B cell (primary cell): ENCODE results near the gene ATP9B. TPM values are rescaled to one million over a fixed set of nuclear protein-coding genes. Genes with fewer than 3 reads are reported as not detected.

Experiments
- ATAC-seq: fragments of 200-7000 bp; cut with Tn5 transposase; one replicate; pipeline ENCODE4 v1.10.0; 2021; ENCODE audit warnings: low read depth, mild to moderate bottlenecking, moderate number of reproducible peaks, moderate library complexity
- CTCF ChIA-PET: fragments of 350-600 bp; sonication (Branson Sonifier 250); formaldehyde crosslinking; loops from one replicate; lab custom pipeline; 2021; ENCODE audit warnings: antibody characterized with exemption, inconsistent platforms; lab: Charles Lee
- POLR2A ChIA-PET: fragments of 350-600 bp; sonication (Branson Sonifier 250); formaldehyde crosslinking; loops from one replicate; lab custom pipeline; 2021; ENCODE audit warnings: antibody characterized with exemption; lab: Charles Lee
- DNase-seq: peaks from one replicate; pipeline ENCODE4 v3.0.0; 2013
- H2AFZ ChIP-seq: 2 replicates; pipeline ENCODE4 v1.6.1; 2012; ENCODE audit warnings: mild to moderate bottlenecking, low read depth, low read length; ENCODE audit not compliant: insufficient read depth, poor library complexity, severe bottlenecking
- H3K27ac ChIP-seq, 2 donors: 1 replicate in 1 of 2; 2 replicates in 1 of 2; pipeline ENCODE4 v1.5.1; 2012 to 2013; ENCODE audit warnings: low read length in 2 of 2, mild to moderate bottlenecking in 2 of 2, moderate library complexity in 1 of 2
- H3K27me3 ChIP-seq, 4 experiments: fragments of 200-600 bp in 1 of 4; sonication (generic) in 1 of 4; replicated peaks in 1 of 4; 1 replicate in 2 of 4; 2 replicates in 2 of 4; pipeline versions ENCODE4 v1.6.1 to v1.7.0; 2013 to 2016; ENCODE audit warnings: low read length in 3 of 4, mild to moderate bottlenecking in 2 of 4, mixed read lengths in 1 of 4, moderate library complexity in 1 of 4; ENCODE audit not compliant: insufficient read depth in 4 of 4, control insufficient read depth in 3 of 4; ENCODE audit errors: control extremely low read depth in 1 of 4
- H3K36me3 ChIP-seq, 2 experiments: replicated peaks in 1 of 2; 1 replicate in 1 of 2; 2 replicates in 1 of 2; pipeline versions ENCODE4 v1.6.1 to v1.7.1; 2013; ENCODE audit warnings: low read length in 1 of 2; ENCODE audit not compliant: insufficient read depth in 2 of 2, control insufficient read depth in 1 of 2; ENCODE audit errors: control extremely low read depth in 1 of 2, extremely low read depth in 1 of 2
- H3K4me1 ChIP-seq, 2 donors: fragments of 200-600 bp in 1 of 2; sonication (generic) in 1 of 2; 1 replicate in 1 of 2; 2 replicates in 1 of 2; pipeline versions ENCODE4 v1.5.1 to v1.6.1; 2013 to 2017; ENCODE audit warnings: low read length in 2 of 2; ENCODE audit not compliant: control insufficient read depth in 2 of 2, insufficient read depth in 2 of 2
- H3K4me2 ChIP-seq: replicated peaks from 2 replicates; pipeline ENCODE3; 2012; ENCODE audit warnings: mild to moderate bottlenecking, low read depth, low read length; ENCODE audit not compliant: poor library complexity, severe bottlenecking
- H3K4me3 ChIP-seq, 5 experiments: fragments of 200-600 bp in 1 of 5; sonication (generic) in 1 of 5; 1 replicate in 3 of 5; 2 replicates in 2 of 5; pipeline versions ENCODE4 v1.5.1 to v1.7.0; 2011 to 2016; ENCODE audit warnings: low read length in 4 of 5, mild to moderate bottlenecking in 4 of 5, low read depth in 2 of 5, control low read depth in 1 of 5, moderate library complexity in 1 of 5; ENCODE audit not compliant: insufficient read depth in 1 of 5; ENCODE audit errors: control extremely low read depth in 1 of 5, extremely low read depth in 1 of 5
- H3K79me2 ChIP-seq: fragments of 200-600 bp; sonication (generic); one replicate; pipeline ENCODE4 v1.6.0; 2016; ENCODE audit warnings: low read length; ENCODE audit not compliant: control insufficient read depth, insufficient read depth
- H3K9ac ChIP-seq: fragments of 200-600 bp; sonication (generic); 2 replicates; pipeline ENCODE4 v1.6.1; 2017; ENCODE audit warnings: mild to moderate bottlenecking, low read length, moderate library complexity
- H3K9me3 ChIP-seq, 3 donors: one replicate each; pipeline versions ENCODE4 v1.6.1 to v1.7.1; 2013; ENCODE audit warnings: low read length in 2 of 3; ENCODE audit not compliant: control insufficient read depth in 2 of 3, insufficient read depth in 1 of 3; ENCODE audit errors: control extremely low read depth in 1 of 3
- H4K20me1 ChIP-seq: 2 replicates; pipeline ENCODE4 v1.6.0; 2012; ENCODE audit warnings: mild to moderate bottlenecking, low read length; ENCODE audit not compliant: insufficient read depth, control insufficient read depth, poor library complexity, severe bottlenecking
- H3K27ac Mint-ChIP-seq: one replicate; pipeline ENCODE4 v1.8.0; 2021; ENCODE audit warnings: mixed read lengths
- H3K27me3 Mint-ChIP-seq: one replicate; pipeline ENCODE4 v1.8.0; 2021; ENCODE audit warnings: mixed read lengths
- H3K4me1 Mint-ChIP-seq: one replicate; pipeline ENCODE4 v1.8.0; 2021; ENCODE audit warnings: mixed read lengths
- H3K4me3 Mint-ChIP-seq: one replicate; pipeline ENCODE4 v1.8.0; 2021; ENCODE audit warnings: mixed read lengths
- H3K9me3 Mint-ChIP-seq: one replicate; pipeline ENCODE4 v1.8.0; 2022; ENCODE audit warnings: mixed read lengths; ENCODE audit not compliant: insufficient read depth
- CTCF ChIP-seq: fragments of 200-600 bp; IDR thresholded peaks from one replicate; pipeline ENCODE4 v1.8.0; 2022; ENCODE audit warnings: antibody characterized with exemption, mild to moderate bottlenecking
- EZH2 ChIP-seq: IDR thresholded peaks from 2 replicates; pipeline ENCODE4 v1.6.1; 2012; ENCODE audit warnings: borderline replicate concordance, low read depth, mild to moderate bottlenecking, moderate library complexity, low read length; ENCODE audit not compliant: insufficient read depth, poor library complexity, severe bottlenecking
- WGBS: methylation state at CpG from one replicate; pipeline ENCODE4 v1.1.5; 2013; ENCODE audit warnings: missing lambda C conversion rate; ENCODE audit not compliant: insufficient coverage; 5-methylcytosine and 5-hydroxymethylcytosine counted together
- intact Hi-C: fragments of 100-400 bp; cut with micrococcal nuclease; formaldehyde crosslinking; loops from one replicate; pipeline ENCODE4 v1.10.0; 2022
- polyA plus RNA-seq: library from polyadenylated mRNA; depleted of rRNA; stranded (reverse); fragments of >200 nt; gene quantifications from 2 replicates; pipeline ENCODE4 v1.2.3, GENCODE V29; 2012
- total RNA-seq, 2 donors: library from RNA; stranded (reverse); fragments of 120-200 nt in 1 of 2; gene quantifications; 1 replicate in 1 of 2; 2 replicates in 1 of 2; pipeline versions ENCODE4 v1.2.3 to v1.2.4, GENCODE V29; 2013 to 2022

The ATP9B gene
- total and polyA plus RNA-seq, 2 donors (not counting 1 experiment from before 2014, with no cell fraction given), result 34.3 to 71.7 TPM

DNA sequence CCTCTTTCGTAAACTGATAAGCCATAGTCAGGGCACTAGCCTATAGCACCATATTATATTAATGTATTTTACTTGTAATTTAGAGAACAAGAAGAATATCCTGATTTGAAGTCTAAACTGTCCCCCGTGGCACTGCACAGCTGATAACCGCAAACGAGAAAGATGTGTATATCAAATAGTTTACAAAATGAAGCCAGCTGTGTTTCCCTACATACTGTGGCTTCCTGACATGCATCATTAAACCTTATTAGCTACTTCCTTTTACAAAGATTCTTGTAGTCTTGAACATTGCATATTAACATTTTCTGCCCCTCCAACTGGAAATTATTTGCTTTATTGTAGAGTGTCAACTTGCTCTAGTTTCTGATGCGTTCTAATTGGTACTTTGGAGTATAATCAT, 173.1 kb downstream of the ATP9B start:
- H3K9ac ChIP-seq, result no peak overlapping the region
- no peaks in the 10 kb centered on the region for H3K27me3 Mint-ChIP-seq
- no peaks in the 10 kb centered on the region for H3K27me3 ChIP-seq
- H3K4me1 ChIP-seq, result peaks cover 11 to 15% of the 10 kb centered on the region in 2 donors
- TF ChIP-seq CTCF, result no peak
- TF ChIP-seq EZH2, result no peak
- ChIA-PET CTCF (no interaction called here), POLR2A (no interaction called here)
- H3K4me2 ChIP-seq, result no peak overlapping the region
- DNase-seq, result no peak
- no peaks in the 10 kb centered on the region for H3K79me2 ChIP-seq
- H3K27ac ChIP-seq, result no peak overlapping the region
- no peaks in the 10 kb centered on the region for H3K9me3 Mint-ChIP-seq
- no peak overlapping the region for H3K4me3 ChIP-seq
- no peak overlapping the region for H2AFZ ChIP-seq
- no peak overlapping the region for H3K4me3 Mint-ChIP-seq
- H3K9me3 ChIP-seq, result peaks cover 0 to 5% (median 0%) of the 10 kb centered on the region in 3 donors
- 67% methylated on average over 1 of the region's 5 CpGs for WGBS
- ATAC-seq, result no peak
- intact Hi-C loops, result no loop called here
- peaks cover 25% of the 10 kb centered on the region for H3K4me1 Mint-ChIP-seq
- H3K27ac Mint-ChIP-seq, result no peak overlapping the region
- peaks cover 0 to 3% of the 10 kb centered on the region in 2 experiments for H3K36me3 ChIP-seq
- no peaks in the 10 kb centered on the region for H4K20me1 ChIP-seq

GRCh38 chr18:79245517-79246001, 176.4 kb downstream of the ATP9B start:
- ATAC-seq, result peak; percentile 46
- TF ChIP-seq CTCF, result no peak
- no peak for TF ChIP-seq EZH2
- H4K20me1 ChIP-seq, result peaks cover 4% of the 10 kb centered on the region
- intact Hi-C loops, result loop anchor here (2.0 kb wide), 2 partner anchors 177 to 261 kb away; partner anchors contain the start of gene ATP9B
- WGBS, result 70% methylated on average over 20 of the region's 23 CpGs
- Mint-ChIP-seq H3K4me1 (peaks cover 25% of the 10 kb centered on the region), H3K27me3 (no peaks in the 10 kb centered on the region), H3K9me3 (no peaks in the 10 kb centered on the region), H3K27ac (peak overlapping the region; percentile 56), H3K4me3 (no peak overlapping the region)
- POLR2A ChIA-PET, result no interaction called here
- H3K79me2 ChIP-seq, result no peaks in the 10 kb centered on the region
- no peak overlapping the region for H3K4me2 ChIP-seq
- peaks cover 11 to 15% of the 10 kb centered on the region in 2 donors for H3K4me1 ChIP-seq
- no peak overlapping the region for H2AFZ ChIP-seq
- no peaks in the 10 kb centered on the region for H3K36me3 ChIP-seq
- no peak overlapping the region for H3K4me3 ChIP-seq
- H3K27me3 ChIP-seq, result no peaks in the 10 kb centered on the region
- peaks cover 0 to 5% (median 0%) of the 10 kb centered on the region in 3 donors for H3K9me3 ChIP-seq
- H3K9ac ChIP-seq, result no peak overlapping the region
- no peak overlapping the region for H3K27ac ChIP-seq
- DNase-seq, result peak; percentile 65
- CTCF ChIA-PET, result interaction anchor here (1.0 kb wide), 1 partner anchor 369 kb away, joined by 3 read pairs; no protein-coding TSS in a partner anchor
